Measurements from ENCODE around the gene RBFOX1.

DNA sequence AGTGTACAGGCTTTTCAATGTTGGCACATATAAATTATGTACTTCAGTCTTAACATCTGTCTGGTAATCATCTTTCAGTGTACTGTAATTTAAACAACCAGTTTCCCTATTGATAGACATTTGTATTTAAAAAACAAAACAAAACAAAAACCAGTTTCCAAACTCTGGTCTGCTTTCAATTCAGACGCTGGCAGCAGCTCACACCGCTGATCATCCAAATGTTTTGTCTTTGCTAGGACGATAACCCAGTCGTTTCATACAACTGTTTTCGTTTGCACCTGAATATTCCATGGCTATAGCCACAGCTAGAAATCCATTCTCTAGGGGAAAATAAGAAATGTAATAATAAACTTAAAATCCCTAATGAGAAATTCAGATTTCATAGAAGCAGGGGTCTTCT lies 47.8 kb downstream of the RBFOX1 start:
- TF ChIP-seq TAF1 (IDR thresholded peaks at IDR 0.05; ENCODE audit: borderline replicate concordance, low read depth, low read length) (no peak), NFIC (IDR thresholded peaks at IDR 0.05; ENCODE audit: borderline replicate concordance) (no peak)

All from SK-N-SH (cell line).